ENCODE results near the gene SMPDL3B.
"Not testable (repeated sequence)": the region's sequence is repeated elsewhere in the genome, so short reads cannot be mapped to it uniquely, and the experiment has no call there.

Gene SMPDL3B

GRCh38 chr1:27971674-27972073 is 36.9 kb downstream of the SMPDL3B start:
- DNase-seq, result no peak

DNA sequence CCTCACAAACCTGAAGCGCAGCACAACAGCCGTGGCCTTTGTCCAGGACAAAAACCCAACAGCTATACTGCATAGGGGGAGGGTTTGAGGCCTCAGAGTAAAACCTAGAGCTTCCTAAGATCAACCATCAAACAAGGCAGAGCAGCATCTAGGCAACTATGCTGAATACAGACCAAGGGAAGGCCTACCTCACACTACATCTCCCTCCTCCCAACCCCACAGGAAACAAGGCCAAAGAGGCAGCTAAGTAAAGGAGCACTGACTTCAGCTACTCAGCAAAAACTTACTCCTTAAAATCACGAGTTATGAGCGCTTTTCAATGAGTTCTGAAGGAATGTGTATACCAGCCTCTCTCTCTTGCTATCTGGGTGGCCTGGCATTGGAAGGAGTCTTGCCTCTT is 37.3 kb downstream of the SMPDL3B start:
- DNase-seq, result no peak

GRCh38 chr1:27973771-27974416 is 39.1 kb downstream of the SMPDL3B start:
- no peak for DNase-seq

DNA sequence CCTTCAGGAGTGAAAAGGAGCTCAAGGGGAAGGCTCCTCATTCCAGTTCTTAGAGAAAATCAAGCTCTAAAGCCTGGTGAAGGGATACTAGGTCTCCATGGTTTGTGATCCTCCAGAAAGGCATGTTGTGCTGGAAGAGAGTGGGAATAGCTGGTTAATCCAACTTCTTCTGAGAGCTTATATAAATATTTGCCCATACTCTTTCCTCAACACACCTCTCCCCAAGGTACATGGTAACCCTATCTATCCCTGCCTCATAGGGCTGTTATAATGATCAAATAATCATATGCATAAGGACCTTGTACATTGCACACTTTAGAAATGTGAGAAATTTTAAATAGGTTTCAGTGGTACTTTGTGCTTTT is 39.6 kb downstream of the SMPDL3B start:
- DNase-seq, result no peak

GRCh38 chr1:27979151-27979858 is 44.5 kb downstream of the SMPDL3B start:
- no peak for DNase-seq

DNA sequence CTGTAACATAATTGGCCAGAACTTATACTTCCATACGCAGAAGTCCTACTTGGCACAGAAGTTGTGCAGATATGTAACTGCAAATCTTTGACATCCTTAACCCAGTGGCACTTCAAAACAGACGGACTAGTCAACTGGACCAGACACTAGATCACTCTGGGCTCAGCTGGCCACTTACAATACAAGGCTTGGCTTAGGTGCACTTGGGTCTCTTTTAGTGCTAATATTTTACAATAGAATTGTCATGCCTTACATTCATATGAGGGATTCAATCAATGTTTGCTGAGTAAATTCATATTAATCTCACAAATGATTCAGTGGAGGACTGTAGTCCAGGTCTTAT is 45.0 kb downstream of the SMPDL3B start:
- DNase-seq, result no peak

- no peak for DNase-seq
Observed at GRCh38 chr1:27980216-27980845, 45.5 kb downstream of the SMPDL3B start.

DNA sequence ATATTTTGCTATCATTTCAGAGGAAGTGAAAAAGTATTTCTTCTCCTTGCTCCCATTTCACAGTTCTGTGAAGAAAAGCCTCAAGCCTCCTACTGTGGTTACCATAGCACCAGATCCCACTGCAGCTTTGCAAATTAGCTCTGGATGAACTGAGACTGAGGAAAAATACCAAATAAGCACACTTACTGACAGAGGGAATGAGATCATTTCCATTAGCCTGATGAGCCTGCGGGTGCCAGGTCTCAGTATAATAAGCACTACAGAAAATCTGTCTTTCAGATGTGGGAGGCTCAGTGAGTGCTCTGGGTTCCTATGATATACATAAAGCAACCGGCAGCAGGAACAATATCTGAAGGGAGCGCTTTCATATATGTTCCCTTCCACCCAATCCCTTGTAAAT is 46.3 kb downstream of the SMPDL3B start:
- DNase-seq, result no peak

DNA sequence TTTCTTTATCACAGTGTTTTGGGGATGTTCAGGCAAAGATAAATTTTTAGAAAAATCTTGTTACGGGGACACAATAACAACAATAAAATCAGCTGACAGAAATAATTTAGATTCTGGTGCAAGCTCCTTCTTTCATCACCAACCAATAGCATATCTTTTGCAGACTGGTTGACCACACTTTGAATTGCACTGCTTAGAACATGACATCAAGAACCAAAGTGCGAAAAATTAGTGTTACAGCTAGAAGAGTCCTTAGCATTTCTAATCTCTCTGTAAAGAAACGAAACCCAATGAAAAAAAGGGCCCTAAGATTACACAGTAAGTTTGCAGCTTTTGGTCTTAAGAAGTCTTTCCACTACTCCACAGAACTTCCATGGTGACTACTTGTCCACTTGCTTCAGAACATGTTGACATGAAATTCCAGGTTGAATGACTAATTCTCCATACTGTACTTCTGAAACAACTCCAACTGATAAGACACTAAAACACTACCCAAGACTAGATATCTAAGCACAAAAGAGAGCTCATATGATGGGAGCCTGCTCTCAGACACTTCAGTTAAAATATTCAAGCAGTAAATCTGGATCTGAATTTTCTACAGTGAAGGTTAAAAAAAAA is 56.2 kb downstream of the SMPDL3B start:
- no peak for DNase-seq

GRCh38 chr1:27992276-27992675 is 57.5 kb downstream of the SMPDL3B start:
- DNase-seq, result peak; percentile 51

DNA sequence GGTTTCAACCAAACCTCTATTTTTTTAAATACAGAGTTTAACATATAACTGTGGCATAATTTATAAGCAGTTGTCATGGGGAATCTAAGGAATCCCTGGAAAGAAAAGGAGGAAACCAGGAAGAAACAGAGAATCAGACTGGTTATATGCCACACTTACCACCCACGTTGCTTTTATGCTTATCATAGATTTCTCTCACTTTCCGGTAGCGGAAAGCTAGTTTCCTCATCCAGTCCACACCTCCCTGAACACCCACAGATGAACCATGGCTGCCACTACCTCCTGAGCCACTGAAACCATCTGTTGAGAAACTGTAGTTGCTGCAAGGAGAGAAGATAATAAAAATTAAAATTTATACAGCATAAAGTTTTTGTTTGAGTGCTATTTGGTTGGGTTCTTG is 58.4 kb downstream of the SMPDL3B start:
- no peak for DNase-seq

GRCh38 chr1:27994060-27994459 is 59.3 kb downstream of the SMPDL3B start:
- no peak for DNase-seq

DNA sequence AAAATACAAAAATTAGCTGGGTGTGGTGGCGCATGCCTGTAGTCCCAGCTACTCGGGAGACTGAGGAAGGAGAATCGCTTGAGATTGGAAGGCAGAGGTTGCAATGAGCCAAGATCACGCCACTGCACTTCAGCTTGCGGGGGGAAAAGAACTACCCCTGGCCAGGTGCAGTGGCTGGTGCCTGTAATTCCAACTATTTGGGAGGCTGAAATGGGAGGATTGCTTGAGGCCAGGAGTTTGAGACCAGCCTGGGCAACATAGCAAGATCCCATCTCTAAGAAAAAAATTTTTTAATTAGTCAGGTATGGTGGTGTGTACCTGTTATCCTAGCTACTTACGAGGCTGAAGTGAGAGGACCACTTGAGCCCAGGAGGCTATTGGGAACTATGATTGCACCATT is 59.7 kb downstream of the SMPDL3B start:
- not testable (repeated sequence) for DNase-seq

DNA sequence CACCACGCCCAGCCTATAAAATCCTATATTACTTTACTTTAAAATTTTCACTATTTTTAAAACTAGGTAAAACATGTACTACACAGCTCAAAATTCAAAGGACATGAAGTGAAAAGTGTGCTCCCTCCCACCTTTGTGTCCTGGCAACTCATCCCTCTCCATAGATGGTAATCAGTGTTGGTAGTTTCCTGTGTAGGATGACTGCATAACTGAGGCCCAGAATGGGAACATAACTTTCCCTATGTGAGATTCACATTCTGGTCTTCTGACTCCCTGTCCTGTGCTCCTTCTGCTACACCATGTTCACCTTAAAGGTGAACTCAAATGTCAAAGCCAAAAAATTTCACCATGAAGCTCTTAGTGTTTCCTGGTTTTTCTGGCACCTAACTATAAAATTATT is 64.3 kb downstream of the SMPDL3B start:
- no peak for DNase-seq

- no peak for DNase-seq
Observed at GRCh38 chr1:28002600-28002999, 67.8 kb downstream of the SMPDL3B start.

GRCh38 chr1:28003117-28003516 is 68.3 kb downstream of the SMPDL3B start:
- not testable (repeated sequence) for DNase-seq
